Epithelial cell of proximal tubule (primary cell): ENCODE data around the gene ASRGL1. TPM values are rescaled to one million over a fixed set of nuclear protein-coding genes. Genes with fewer than 3 reads are reported as not detected.

Experiments
- DNase-seq: peaks from one replicate; pipeline ENCODE4 v3.0.0-alpha.2; 2011; ENCODE audit warnings: low read depth
- H3K4me3 ChIP-seq: 2 replicates; pipeline ENCODE4 v1.5.1; 2011; ENCODE audit warnings: low read depth, mild to moderate bottlenecking, low read length
- CTCF ChIP-seq: conservative IDR thresholded peaks from 2 replicates; pipeline ENCODE4 v1.5.1; 2012; ENCODE audit warnings: low read depth, mild to moderate bottlenecking, low read length
- total RNA-seq: library from RNA; depleted of rRNA; stranded (reverse); fragments of >200 nt; gene quantifications from 2 replicates; pipeline ENCODE4 v1.2.3, GENCODE V29; 2015

Gene ASRGL1
- total RNA-seq, 1 donor from 2014 or later = 19.7 TPM

DNA sequence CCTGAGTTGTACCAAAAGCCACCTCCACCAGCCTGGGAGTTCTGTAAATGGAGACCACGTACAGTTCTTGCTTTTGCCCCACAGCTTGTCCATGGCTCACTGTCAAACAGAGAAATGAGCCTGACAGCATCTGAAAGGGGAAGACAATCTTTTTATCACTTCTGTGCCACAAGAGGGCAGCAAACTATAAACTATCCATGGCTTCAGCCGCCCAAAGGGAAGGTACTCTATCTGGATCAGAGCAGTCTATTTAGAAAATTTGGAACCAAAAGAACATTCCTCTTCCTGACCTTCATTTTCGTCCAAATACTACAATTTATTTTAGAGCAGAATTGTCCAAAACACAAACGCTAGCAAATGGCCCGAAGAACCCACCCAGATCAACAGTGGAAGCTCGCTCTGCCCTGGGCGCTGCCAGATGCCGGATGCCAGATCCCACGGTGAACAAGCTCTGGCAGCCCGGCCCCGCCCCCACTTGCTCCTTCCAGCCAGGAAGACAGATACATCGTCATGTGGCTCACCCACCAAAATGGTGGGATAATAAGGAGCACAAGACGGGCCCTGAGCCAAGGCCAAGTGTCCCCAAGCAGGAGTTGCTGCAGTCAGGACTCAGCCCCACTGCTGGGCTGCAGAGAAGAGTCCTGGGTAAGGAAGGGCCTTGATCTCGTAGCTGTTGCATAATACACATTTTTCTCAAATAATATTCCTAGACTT, 57.7 kb downstream of the ASRGL1 start:
- DNase-seq = peak; percentile 23
- TF ChIP-seq CTCF = peak; percentile 68
- peak overlapping the region; percentile 27 for H3K4me3 ChIP-seq

DNA sequence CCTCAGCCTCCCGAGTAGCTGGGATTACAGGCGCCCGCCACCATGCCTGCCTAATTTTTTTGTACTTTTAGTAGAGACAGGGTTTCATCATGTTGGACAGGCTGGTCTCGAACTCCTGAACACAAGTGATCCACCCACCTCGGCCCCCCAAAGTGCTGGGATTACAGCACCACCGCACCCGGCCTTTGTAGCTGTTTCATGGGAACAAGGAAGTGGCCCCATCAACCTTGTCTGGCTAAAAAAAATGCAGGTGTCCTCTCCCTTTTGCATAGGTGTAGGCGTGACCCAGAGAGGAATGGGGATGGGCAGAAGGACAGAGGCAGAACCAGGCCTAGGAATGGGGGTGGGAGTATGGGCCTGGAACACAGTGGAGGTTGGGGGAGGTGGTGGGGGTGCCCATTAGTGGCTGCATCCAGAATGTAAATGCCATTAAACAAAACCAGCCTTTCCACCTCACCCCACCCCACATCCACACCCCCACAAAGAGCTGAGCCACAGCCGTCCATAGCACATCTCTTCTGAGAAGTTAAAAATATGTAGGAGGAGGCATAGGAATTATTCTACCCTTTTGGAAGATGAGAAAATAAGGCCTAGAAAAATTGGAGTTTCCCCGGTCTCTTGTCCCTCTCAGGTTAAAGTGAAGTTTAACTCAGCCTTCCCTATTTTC, 58.8 kb downstream of the ASRGL1 start:
- TF ChIP-seq CTCF = no peak
- H3K4me3 ChIP-seq = no peak overlapping the region
- no peak for DNase-seq

GRCh38 chr11:62398011-62398994, 61.1 kb downstream of the ASRGL1 start:
- no peak for TF ChIP-seq CTCF
- no peak for DNase-seq
- no peak overlapping the region for H3K4me3 ChIP-seq

DNA sequence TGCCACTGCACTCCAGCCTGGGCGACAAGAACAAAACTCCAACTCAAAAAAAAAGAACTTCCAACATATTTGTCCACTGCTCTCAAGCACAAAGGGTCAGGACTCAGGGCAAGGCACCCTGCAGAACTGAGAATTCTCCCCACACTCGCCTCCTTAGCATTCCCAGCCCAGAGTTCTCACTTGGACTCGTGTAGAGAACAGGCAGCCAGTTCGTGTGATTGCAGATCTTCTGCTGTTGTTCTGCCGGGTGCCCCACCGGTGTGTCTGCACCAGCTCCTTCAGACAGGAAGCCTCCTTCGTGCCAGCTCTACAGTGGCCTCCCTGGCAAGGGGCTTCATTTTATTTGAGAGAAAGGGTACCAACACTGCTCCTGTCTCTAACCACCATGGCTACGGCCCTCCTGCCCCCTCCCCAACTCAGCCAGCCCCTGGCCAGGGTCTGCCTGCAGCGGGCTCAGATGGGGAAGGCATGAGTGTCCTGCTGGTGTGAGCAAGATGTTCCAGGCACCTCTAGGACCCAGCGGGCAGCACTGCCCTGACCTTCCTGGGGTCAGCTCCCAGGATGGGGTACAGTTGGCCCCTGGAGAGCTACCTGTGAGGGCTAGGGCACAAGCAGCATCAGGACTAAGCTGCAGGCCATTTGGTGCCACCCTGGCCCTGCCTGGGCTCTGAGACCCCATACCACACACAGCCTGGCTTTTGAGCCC, 62.1 kb downstream of the ASRGL1 start:
- TF ChIP-seq CTCF = no peak

DNA sequence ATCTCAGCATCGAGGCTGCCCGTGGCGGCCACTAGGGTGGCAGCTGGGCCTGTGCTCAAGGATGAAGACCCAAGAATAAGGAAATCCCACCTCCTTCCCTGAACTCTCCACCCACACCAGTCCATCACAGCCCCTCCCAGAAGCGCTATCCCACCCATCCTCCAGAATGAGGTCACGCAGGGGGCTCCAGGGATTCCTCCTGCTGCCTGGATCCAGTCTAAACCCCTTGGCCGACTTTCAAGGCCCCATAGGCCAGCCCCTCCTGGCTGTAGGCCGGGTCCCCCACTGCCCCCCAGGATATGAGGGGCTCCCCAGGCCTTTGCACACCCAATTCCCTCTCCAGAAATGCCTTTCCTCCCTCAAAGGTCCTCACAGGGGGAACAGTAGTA, 62.6 kb downstream of the ASRGL1 start:
- no peak for DNase-seq
- no peak overlapping the region for H3K4me3 ChIP-seq
- no peak for TF ChIP-seq CTCF

More for the DNA sequence above, 62.1 kb downstream of the ASRGL1 start:
- no peak overlapping the region for H3K4me3 ChIP-seq
- DNase-seq = no peak

GRCh38 chr11:62400281-62400680, 63.0 kb downstream of the ASRGL1 start:
- no peak for DNase-seq
- H3K4me3 ChIP-seq = no peak overlapping the region
- no peak for TF ChIP-seq CTCF
